Measurements from ENCODE around the gene KCNE5.
"Not testable (repeated sequence)": the region's sequence is repeated elsewhere in the genome, so short reads cannot be mapped to it uniquely, and the experiment has no call there.

The KCNE5 gene

DNA sequence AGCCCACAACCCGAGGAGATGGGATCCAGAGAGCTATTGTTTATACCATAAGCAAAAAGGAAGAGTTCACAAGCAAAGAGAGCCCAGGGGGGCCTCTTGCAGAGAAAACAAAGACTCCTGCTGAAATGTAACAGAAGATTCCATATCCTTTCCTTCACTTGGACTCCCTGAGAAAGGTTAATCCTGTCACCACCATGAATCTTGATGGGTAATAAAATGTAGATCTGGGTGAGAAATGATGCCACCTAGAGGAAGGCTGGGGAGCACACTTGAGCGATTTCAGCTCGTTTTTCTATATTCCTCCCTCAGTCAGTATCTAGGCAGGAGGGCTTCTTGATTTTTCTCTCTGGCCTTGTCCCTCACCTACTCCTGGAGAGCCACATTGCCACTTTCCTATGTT, 10.2 kb upstream of the KCNE5 start:
- peaks cover 7% of the 10 kb centered on the region for H3K36me3 Mint-ChIP-seq (ENCODE audit: low read depth)
- H3K4me1 Mint-ChIP-seq (ENCODE audit: low read depth): no peaks in the 10 kb centered on the region
- H3K27ac Mint-ChIP-seq: no peak overlapping the region
- H3K27me3 Mint-ChIP-seq: no peaks in the 10 kb centered on the region
- H3K4me3 Mint-ChIP-seq: no peak overlapping the region
- no peaks in the 10 kb centered on the region for H3K9me3 Mint-ChIP-seq

DNA sequence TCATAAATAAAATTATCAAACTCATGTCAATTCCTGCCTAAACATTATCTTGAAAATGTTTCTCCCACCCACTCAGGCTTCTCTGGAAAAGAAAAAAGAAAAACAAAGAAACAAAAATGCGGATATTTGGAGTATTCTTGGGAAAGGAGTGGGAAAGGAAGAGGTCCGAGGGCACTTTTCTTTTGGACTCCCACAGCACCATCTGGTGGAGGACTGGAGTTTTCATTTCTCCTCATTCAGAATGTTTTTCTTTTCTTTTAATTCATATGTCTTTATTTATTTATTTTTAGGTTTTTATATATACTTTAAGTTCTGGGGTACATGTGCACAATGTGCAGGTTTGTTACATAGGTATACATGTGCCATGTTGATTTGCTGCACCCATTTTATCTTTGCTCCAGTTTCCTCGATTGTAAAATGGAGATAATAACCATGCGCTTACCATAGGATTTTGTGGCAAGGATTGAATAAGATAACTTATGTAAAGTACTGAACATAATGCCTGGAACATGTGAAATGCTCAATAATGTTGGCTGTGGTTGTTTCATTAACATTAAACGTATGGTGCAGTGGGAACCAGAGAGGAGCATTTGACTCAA, 8.0 kb upstream of the KCNE5 start:
- Mint-ChIP-seq H3K4me1 (ENCODE audit: low read depth) (no peaks in the 10 kb centered on the region), H3K27me3 (no peaks in the 10 kb centered on the region), H3K4me3 (no peak overlapping the region), H3K9me3 (no peaks in the 10 kb centered on the region), H3K27ac (no peak overlapping the region), H3K36me3 (ENCODE audit: low read depth) (peaks cover under 1% of the 10 kb centered on the region)

DNA sequence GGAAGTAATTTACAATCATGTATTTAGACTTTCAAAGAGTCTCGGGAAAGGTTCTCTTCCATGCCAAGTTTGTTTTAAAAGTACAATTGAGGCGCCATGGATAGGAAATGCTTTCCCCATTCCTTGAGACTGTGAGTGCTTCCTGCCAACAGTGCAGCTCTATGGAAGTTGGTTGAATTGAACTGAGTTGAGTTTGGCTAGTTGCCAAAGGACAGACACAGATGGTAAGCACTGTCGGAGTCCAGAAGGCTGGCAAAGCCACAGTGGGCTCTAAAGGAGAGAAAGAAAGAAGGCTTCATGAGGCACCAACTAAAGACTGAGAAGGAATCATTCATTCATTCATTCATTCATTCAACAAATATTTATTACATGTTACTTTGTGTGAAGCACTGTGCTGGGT, 4.3 kb upstream of the KCNE5 start:
- H3K9me3 Mint-ChIP-seq: no peaks in the 10 kb centered on the region
- no peak overlapping the region for H3K4me3 Mint-ChIP-seq
- peaks cover 7% of the 10 kb centered on the region for H3K36me3 Mint-ChIP-seq (ENCODE audit: low read depth)
- peaks cover 6% of the 10 kb centered on the region for H3K4me1 Mint-ChIP-seq (ENCODE audit: low read depth)
- H3K27ac Mint-ChIP-seq: no peak overlapping the region
- H3K27me3 Mint-ChIP-seq: no peaks in the 10 kb centered on the region

DNA sequence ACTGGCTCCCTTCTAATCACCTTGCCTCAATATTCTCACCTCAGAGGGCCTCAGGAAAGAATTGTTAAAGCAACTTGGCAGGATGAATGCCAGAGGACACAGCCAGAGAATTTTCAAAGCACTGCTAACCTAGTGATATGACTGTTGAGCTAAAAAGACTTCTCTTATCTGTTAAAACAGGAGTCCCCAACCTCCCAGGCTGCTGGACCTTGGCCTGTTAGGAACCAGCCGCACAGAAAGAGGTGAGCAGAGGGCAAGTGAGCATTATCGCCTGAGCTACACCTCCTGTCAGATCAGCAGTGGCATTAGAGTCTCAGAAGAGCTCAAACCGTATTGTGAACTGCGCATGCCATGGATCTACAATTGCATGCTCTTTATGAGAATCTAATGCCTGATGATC, 1.7 kb upstream of the KCNE5 start:
- no peaks in the 10 kb centered on the region for H3K27me3 Mint-ChIP-seq
- no peak overlapping the region for H3K4me3 Mint-ChIP-seq
- no peaks in the 10 kb centered on the region for H3K9me3 Mint-ChIP-seq
- peaks cover 6% of the 10 kb centered on the region for H3K4me1 Mint-ChIP-seq (ENCODE audit: low read depth)
- H3K27ac Mint-ChIP-seq: no peak overlapping the region
- H3K36me3 Mint-ChIP-seq (ENCODE audit: low read depth): peaks cover 7% of the 10 kb centered on the region

- H3K4me1 Mint-ChIP-seq (ENCODE audit: low read depth): peaks cover 6% of the 10 kb centered on the region
- H3K27ac Mint-ChIP-seq: no peak overlapping the region
- H3K36me3 Mint-ChIP-seq (ENCODE audit: low read depth): peaks cover 7% of the 10 kb centered on the region
- no peaks in the 10 kb centered on the region for H3K9me3 Mint-ChIP-seq
- H3K4me3 Mint-ChIP-seq: no peak overlapping the region
- H3K27me3 Mint-ChIP-seq: no peaks in the 10 kb centered on the region
Observed at GRCh38 chrX:109623997-109624396, 975 bp downstream of the KCNE5 start.

DNA sequence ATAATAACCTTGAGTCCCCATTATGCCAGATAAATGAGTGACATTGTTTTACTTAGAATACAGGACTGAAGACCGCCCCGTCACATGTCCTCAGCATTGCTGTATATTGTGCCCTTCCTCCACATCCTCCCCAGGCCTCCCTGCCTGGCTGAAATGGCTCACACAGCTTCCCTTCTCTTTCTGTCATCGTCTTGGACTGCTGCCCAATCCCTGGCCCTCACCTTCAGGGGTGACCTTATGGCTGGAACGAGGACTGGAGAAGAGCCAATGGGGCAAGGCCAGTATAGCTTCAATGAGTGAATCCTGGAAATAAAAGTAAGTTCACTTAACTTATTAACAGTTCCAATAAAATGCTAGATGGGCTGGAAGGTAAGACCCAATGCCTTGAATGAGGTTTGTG, 2.7 kb downstream of the KCNE5 start:
- Mint-ChIP-seq H3K4me3 (no peak overlapping the region), H3K27ac (no peak overlapping the region), H3K36me3 (ENCODE audit: low read depth) (no peaks in the 10 kb centered on the region), H3K27me3 (no peaks in the 10 kb centered on the region), H3K9me3 (no peaks in the 10 kb centered on the region), H3K4me1 (ENCODE audit: low read depth) (no peaks in the 10 kb centered on the region)

GRCh38 chrX:109619771-109620170, 5.2 kb downstream of the KCNE5 start:
- no peak overlapping the region for H3K4me3 Mint-ChIP-seq
- no peak overlapping the region for H3K27ac Mint-ChIP-seq
- H3K36me3 Mint-ChIP-seq (ENCODE audit: low read depth): no peaks in the 10 kb centered on the region
- H3K9me3 Mint-ChIP-seq: no peaks in the 10 kb centered on the region
- no peaks in the 10 kb centered on the region for H3K4me1 Mint-ChIP-seq (ENCODE audit: low read depth)
- H3K27me3 Mint-ChIP-seq: no peaks in the 10 kb centered on the region

DNA sequence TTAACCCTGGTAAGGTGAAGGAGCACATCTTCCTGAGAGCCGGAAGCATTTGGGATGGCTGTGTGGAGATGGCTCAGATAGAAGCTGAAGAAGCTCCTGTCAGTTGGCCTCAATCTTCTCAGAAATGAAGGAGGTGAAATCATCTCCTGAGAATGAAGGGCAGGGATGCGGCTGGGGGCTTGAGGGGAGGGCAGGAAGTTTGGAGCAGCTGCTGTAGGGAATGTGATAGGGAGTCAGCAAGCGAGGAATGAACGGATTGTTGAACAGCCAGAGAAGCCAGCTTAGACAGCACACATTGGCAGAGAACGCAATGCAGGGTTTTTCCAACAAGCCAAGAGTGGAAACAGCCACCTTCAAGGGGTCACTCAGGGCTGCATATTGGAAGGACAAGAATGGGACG, 10.0 kb downstream of the KCNE5 start:
- no peaks in the 10 kb centered on the region for H3K4me1 Mint-ChIP-seq (ENCODE audit: low read depth)
- no peak overlapping the region for H3K4me3 Mint-ChIP-seq
- no peaks in the 10 kb centered on the region for H3K27me3 Mint-ChIP-seq
- H3K27ac Mint-ChIP-seq: no peak overlapping the region
- H3K36me3 Mint-ChIP-seq (ENCODE audit: low read depth): no peaks in the 10 kb centered on the region
- H3K9me3 Mint-ChIP-seq: no peaks in the 10 kb centered on the region

GRCh38 chrX:109601486-109601885, 23.5 kb downstream of the KCNE5 start:
- Mint-ChIP-seq H3K27me3 (peaks cover 44% of the 10 kb centered on the region), H3K4me3 (no peak overlapping the region), H3K27ac (no peak overlapping the region), H3K36me3 (ENCODE audit: low read depth) (no peaks in the 10 kb centered on the region), H3K9me3 (peaks cover 3% of the 10 kb centered on the region), H3K4me1 (ENCODE audit: low read depth) (peaks cover 4% of the 10 kb centered on the region)

- H3K27me3 Mint-ChIP-seq: peaks cover 33% of the 10 kb centered on the region
- peaks cover 3% of the 10 kb centered on the region for H3K9me3 Mint-ChIP-seq
- no peaks in the 10 kb centered on the region for H3K36me3 Mint-ChIP-seq (ENCODE audit: low read depth)
- H3K4me1 Mint-ChIP-seq (ENCODE audit: low read depth): peaks cover 4% of the 10 kb centered on the region
- no peak overlapping the region for H3K4me3 Mint-ChIP-seq
- no peak overlapping the region for H3K27ac Mint-ChIP-seq
Observed at GRCh38 chrX:109600237-109600651, 24.7 kb downstream of the KCNE5 start.

GRCh38 chrX:109596015-109596414, 29.0 kb downstream of the KCNE5 start:
- H3K36me3 Mint-ChIP-seq (ENCODE audit: low read depth): no peaks in the 10 kb centered on the region
- no peak overlapping the region for H3K27ac Mint-ChIP-seq
- peaks cover 4% of the 10 kb centered on the region for H3K4me1 Mint-ChIP-seq (ENCODE audit: low read depth)
- no peak overlapping the region for H3K4me3 Mint-ChIP-seq
- no peaks in the 10 kb centered on the region for H3K9me3 Mint-ChIP-seq
- H3K27me3 Mint-ChIP-seq: peaks cover 6% of the 10 kb centered on the region

DNA sequence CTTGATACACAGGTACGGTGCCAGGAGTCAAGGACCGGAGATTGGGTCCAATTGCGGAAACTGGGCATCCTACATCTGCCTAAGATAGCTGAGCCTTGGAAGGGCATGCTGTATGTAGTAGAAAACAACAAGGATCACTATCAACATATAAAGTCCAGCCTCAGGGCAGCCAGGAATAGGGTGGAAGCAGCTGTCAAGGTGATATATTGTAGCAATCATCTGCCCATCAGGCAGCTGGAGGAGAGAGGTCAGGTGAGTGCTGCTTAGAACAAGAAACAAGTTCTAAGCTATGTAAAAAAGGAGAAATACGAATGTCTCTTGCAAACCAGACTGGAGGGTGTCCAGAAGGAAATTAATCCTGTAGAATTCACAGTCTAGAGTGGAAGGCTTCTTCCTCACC, 34.8 kb downstream of the KCNE5 start:
- H3K27ac Mint-ChIP-seq: no peak overlapping the region
- H3K9me3 Mint-ChIP-seq: no peaks in the 10 kb centered on the region
- no peaks in the 10 kb centered on the region for H3K36me3 Mint-ChIP-seq (ENCODE audit: low read depth)
- H3K4me3 Mint-ChIP-seq: no peak overlapping the region
- no peaks in the 10 kb centered on the region for H3K4me1 Mint-ChIP-seq (ENCODE audit: low read depth)
- peaks cover 3% of the 10 kb centered on the region for H3K27me3 Mint-ChIP-seq

DNA sequence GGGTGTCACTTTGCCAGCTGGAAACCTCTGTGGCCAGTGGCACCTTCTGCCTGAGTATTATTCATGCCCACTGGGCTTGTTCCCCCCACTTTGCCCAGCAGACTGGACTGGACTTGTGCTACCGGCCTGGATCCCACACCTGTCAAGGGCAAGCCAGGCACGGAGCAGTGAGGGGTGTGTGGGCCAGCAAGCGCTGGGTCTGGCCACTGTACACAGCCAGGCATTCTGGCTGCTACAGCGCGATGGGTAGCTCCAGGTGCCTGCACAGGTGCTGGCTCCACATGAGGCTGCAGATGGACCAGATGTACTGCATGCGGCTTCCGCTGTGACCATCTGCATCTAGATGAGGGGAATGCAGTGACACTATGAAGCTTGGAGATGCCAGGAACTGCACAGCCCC, 39.5 kb downstream of the KCNE5 start:
- Mint-ChIP-seq H3K4me3 (no peak overlapping the region), H3K27me3 (no peaks in the 10 kb centered on the region), H3K27ac (no peak overlapping the region), H3K9me3 (no peaks in the 10 kb centered on the region), H3K36me3 (ENCODE audit: low read depth) (no peaks in the 10 kb centered on the region), H3K4me1 (ENCODE audit: low read depth) (no peaks in the 10 kb centered on the region)

GRCh38 chrX:109578916-109579315, 46.1 kb downstream of the KCNE5 start:
- H3K4me3 Mint-ChIP-seq: no peak overlapping the region
- H3K9me3 Mint-ChIP-seq: no peaks in the 10 kb centered on the region
- no peak overlapping the region for H3K27ac Mint-ChIP-seq
- H3K27me3 Mint-ChIP-seq: no peaks in the 10 kb centered on the region
- H3K4me1 Mint-ChIP-seq (ENCODE audit: low read depth): no peaks in the 10 kb centered on the region
- H3K36me3 Mint-ChIP-seq (ENCODE audit: low read depth): no peaks in the 10 kb centered on the region

DNA sequence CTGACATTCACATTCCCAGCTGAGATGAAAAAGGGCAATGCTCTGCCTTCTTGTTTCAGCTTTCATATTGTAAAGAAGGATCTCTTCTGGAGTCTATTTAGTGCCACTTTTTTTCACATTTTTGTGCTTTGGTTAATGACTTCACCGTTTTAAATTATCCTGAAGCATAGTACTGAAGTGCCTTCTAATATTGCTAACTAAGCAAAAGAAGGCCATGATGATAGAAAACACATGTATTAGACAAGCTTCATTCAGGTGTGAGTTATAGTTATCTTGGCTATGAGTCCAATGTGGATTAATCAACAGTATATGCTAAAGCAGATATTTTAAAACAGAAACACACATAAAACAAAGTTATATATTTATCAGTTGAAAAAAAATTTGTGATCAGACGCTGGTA, 47.9 kb downstream of the KCNE5 start:
- no peaks in the 10 kb centered on the region for H3K27me3 Mint-ChIP-seq
- no peaks in the 10 kb centered on the region for H3K36me3 Mint-ChIP-seq (ENCODE audit: low read depth)
- no peak overlapping the region for H3K27ac Mint-ChIP-seq
- H3K9me3 Mint-ChIP-seq: no peaks in the 10 kb centered on the region
- H3K4me3 Mint-ChIP-seq: no peak overlapping the region
- no peaks in the 10 kb centered on the region for H3K4me1 Mint-ChIP-seq (ENCODE audit: low read depth)

DNA sequence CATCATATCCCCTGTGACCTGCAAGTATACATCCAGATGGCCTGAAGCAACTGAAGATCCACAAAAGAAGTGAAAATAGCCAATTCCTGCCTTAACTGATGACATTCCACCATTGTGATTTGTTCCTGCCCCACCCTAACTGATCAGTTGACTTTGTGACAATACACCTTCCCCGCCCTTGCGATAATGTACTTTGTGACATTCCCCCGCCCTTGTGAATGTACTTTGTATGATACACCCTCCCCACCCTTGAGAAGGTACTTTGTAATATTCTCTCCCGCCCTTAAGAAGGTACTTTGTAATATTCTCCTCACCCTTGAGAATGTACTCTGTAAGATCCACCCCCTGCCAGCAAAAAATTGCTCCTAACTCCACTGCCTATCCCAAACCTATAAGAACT, 48.9 kb downstream of the KCNE5 start:
- not testable (repeated sequence) for H3K27me3 Mint-ChIP-seq; H3K36me3 Mint-ChIP-seq (ENCODE audit: low read depth); H3K27ac Mint-ChIP-seq; H3K4me3 Mint-ChIP-seq; H3K9me3 Mint-ChIP-seq; H3K4me1 Mint-ChIP-seq (ENCODE audit: low read depth)
